Lower lobe of right lung (tissue), 2 donors: ENCODE data around the gene ACOT11. TPM values are rescaled to one million over a fixed set of nuclear protein-coding genes. Genes with fewer than 3 reads are reported as not detected.

Experiments
- ATAC-seq, 2 donors: fragments of 200-7000 bp; cut with Tn5 transposase; one replicate each; pipeline ENCODE4 v1.9.1; 2020 to 2022; ENCODE audit warnings: mild to moderate bottlenecking in 2 of 2, moderate library complexity in 2 of 2
- DNase-seq: peaks from one replicate; pipeline ENCODE4 v3.0.0-alpha.2; 2020
- H3K27ac ChIP-seq: fragments of 200-600 bp; one replicate; pipeline ENCODE4 v1.8.0; 2022
- H3K27me3 ChIP-seq: fragments of 200-600 bp; one replicate; pipeline ENCODE4 v1.8.0; 2022; ENCODE audit warnings: low read depth
- H3K36me3 ChIP-seq: fragments of 200-600 bp; one replicate; pipeline ENCODE4 v1.8.0; 2022; ENCODE audit warnings: mild to moderate bottlenecking
- H3K4me1 ChIP-seq: fragments of 200-600 bp; one replicate; pipeline ENCODE4 v1.8.0; 2022
- H3K4me3 ChIP-seq: fragments of 200-600 bp; one replicate; pipeline ENCODE4 v1.8.0; 2022; ENCODE audit warnings: mild to moderate bottlenecking
- H3K9me3 ChIP-seq: fragments of 200-600 bp; one replicate; pipeline ENCODE4 v1.8.0; 2022
- intact Hi-C: fragments of 100-400 bp; cut with DNase I; formaldehyde crosslinking; loops from one replicate; pipeline ENCODE4 v1.11.0; 2022
- long read RNA-seq: library from polyadenylated mRNA; unstranded; transcript quantifications from one replicate; pipeline ENCODE4 v2.0.0, GENCODE V29; 2021
- total RNA-seq: library from RNA; stranded (reverse); fragmentation: NEBNext Ultra II Directional; extraction: Animal tissue kit (Norgen Biotek cat#: 25700); gene quantifications from one replicate; pipeline ENCODE4 v1.2.1, GENCODE V29; 2021
- TF ChIP-seq, protein P1 (sequence below): fragments of 200-600 bp; IDR thresholded peaks from one replicate; pipeline ENCODE4 v1.8.0; 2022; ENCODE audit warnings: antibody characterized with exemption, mild to moderate bottlenecking
- donor health status: DM: no; HTN: yes; CAD: no; lungs with severe emphysema.

Gene ACOT11
- total RNA-seq, result 5.0 TPM
- long read RNA-seq, partial matches to known transcripts, result 2 of 8 reads
- long read RNA-seq, other reads (novel, unspliced or antisense), result 6 of 8 reads

DNA sequence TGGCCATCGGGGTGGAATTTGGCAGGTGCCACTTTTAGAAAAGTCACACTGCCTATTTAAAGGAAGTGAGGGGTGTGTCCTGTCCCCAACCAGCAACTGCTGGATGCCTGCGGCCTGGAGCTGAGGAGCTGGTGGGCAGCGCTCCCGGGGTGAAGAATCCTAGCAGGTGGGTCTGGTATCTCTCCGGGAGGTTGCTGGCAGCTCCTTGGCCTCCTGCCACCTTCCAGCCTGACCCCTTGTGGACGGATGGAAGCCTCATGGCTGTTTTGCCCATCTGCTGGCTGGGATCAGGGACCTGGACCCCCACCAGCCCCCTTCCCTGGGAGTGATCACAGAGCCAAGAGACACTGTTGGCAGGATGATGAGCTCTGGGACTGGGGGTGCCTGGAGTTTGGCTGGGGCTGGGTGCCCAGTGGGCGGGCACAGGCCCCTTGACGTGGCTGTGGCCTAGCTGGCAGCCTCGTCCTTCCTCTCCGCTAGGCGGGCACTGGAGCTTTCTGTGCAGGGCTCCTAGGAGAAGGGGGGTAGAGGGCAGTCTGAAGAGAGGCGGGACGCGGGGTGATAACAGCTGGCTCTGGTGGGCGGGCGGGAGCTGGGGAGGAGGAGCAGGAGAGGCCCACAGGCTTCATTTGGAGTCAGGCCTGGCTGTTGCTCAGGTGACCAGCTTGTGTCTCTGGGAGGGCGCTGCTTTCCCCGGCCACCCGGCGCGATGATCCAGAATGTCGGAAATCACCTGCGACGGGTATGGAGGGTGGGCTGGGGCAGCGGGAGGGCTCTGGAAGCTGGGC is at the start of gene ACOT11:
Gene ACOT11 (plus strand): TSS at position 628 of the 788 bp plus-strand sequence. CDS start 82 bp downstream, at position 710.
- ATAC-seq (peak; percentile 89 to 94), DNase-seq (peak; percentile 77)
- H3K4me1 ChIP-seq, result peaks cover 13% of the 10 kb centered on the region
- TF ChIP-seq, protein P1, sequence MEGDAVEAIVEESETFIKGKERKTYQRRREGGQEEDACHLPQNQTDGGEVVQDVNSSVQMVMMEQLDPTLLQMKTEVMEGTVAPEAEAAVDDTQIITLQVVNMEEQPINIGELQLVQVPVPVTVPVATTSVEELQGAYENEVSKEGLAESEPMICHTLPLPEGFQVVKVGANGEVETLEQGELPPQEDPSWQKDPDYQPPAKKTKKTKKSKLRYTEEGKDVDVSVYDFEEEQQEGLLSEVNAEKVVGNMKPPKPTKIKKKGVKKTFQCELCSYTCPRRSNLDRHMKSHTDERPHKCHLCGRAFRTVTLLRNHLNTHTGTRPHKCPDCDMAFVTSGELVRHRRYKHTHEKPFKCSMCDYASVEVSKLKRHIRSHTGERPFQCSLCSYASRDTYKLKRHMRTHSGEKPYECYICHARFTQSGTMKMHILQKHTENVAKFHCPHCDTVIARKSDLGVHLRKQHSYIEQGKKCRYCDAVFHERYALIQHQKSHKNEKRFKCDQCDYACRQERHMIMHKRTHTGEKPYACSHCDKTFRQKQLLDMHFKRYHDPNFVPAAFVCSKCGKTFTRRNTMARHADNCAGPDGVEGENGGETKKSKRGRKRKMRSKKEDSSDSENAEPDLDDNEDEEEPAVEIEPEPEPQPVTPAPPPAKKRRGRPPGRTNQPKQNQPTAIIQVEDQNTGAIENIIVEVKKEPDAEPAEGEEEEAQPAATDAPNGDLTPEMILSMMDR, result peak; percentile 45
- H3K27me3 ChIP-seq, result no peaks in the 10 kb centered on the region
- peak within 1 kb of the TSS; percentile 14 for H3K27ac ChIP-seq
- intact Hi-C loops, result no loop called here
- no peaks in the 10 kb centered on the region for H3K36me3 ChIP-seq
- H3K4me3 ChIP-seq, result peak within 1 kb of the TSS; percentile 29
- H3K9me3 ChIP-seq, result no peaks in the 10 kb centered on the region

DNA sequence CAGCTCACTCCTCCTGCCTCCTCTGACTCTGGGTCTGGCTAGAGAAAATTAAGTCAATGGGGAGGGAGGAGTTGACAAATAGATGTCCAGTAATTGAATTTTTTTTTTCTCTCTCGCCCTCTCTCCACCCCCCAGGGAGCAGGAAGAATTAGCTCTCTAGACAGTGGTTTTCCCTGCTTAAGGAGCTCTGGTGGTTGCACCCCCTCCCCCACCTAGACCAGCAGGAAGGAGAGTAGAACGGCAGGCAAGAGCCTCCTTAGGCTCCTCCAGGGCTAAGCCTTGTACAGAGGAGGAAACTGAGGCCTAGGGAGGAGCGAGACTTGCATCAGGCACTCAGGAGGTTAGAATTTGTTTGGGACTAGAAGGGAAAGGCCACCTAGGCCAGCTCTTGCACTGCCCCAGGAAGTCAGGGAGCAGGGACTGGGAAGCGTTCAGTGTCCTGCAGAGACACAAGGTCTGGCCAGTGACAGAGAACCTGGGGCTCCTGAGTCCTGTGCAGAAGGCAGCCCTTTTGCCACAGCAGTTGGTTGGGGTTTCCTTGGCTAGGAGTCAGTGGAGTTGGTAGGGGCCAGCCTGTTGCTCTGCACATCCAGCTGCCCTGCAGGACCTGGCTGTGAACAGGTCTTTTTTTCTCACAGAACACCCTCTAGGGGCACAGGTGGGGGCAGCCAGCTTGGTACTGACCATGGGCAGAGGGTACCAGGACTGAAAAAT is 49.5 kb upstream of the ACOT11 start:
- TF ChIP-seq, protein P1, result no peak
- ATAC-seq, result no peak
- no peak overlapping the region for H3K27ac ChIP-seq
- H3K36me3 ChIP-seq, result no peaks in the 10 kb centered on the region
- no peak overlapping the region for H3K4me3 ChIP-seq
- intact Hi-C loops, result no loop called here
- H3K27me3 ChIP-seq, result peaks cover 40% of the 10 kb centered on the region
- H3K9me3 ChIP-seq, result no peaks in the 10 kb centered on the region
- DNase-seq, result no peak
- peaks cover 15% of the 10 kb centered on the region for H3K4me1 ChIP-seq

DNA sequence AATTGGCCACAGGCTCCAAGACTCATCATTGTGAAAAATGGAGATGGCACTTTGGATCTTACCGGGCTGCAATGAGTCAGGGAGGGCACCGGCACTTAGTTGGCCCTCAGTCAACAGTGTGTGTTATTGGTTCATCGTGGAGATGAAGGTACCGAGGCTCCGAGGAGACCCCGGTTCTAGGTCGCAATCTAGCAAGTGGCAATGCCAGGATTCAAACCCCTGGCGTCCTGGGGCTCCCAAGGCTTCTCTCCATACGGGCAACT is 49.0 kb upstream of the ACOT11 start:
- peaks cover 40% of the 10 kb centered on the region for H3K27me3 ChIP-seq
- peak overlapping the region; percentile 40 for H3K4me3 ChIP-seq
- H3K4me1 ChIP-seq, result peaks cover 15% of the 10 kb centered on the region
- no peak overlapping the region for H3K27ac ChIP-seq
- TF ChIP-seq, protein P1, result no peak
- H3K36me3 ChIP-seq, result no peaks in the 10 kb centered on the region
- no peak for ATAC-seq
- intact Hi-C loops, result no loop called here
- DNase-seq, result no peak
- H3K9me3 ChIP-seq, result no peaks in the 10 kb centered on the region

DNA sequence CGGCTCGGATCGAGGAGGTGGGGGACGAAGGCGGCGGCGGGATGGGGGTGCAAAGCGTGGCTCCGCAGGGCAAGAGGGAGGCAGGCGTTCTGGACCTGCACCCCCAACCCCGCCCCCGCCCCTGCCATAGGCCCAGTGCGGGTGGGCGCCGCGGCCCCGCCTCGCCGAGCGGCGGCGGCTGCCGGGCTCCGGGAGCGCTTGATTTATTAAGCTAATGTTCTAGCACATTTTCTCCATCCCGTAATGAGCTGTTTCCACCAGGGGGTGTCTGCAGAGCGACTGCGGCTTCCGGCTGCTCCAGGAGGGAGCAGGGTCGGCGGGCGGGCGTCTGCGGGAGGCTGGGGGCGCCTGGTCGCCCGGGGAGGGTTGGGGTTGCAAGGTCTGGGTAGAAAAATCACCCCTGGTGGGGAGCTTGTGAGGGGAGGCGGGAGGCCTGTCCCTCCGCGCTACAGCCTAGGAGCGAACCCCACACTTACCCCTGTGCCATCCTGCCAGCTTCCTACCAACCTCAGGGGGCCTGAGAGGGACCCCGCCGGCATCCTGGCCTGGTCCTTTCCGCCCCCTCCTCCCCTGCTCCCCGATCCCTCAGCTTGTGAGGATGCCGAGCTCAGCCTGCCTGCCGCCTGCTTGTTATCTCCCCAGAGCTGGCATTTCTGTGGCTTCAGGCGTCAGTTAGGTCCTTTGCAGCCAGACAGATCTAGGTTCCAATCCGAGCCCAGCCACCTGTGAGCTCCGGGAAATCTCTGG is 48.5 kb upstream of the ACOT11 start:
- Histone ChIP-seq H3K27ac (no peak overlapping the region), H3K4me3 (peak overlapping the region; percentile 40), H3K36me3 (no peaks in the 10 kb centered on the region), H3K4me1 (peaks cover 15% of the 10 kb centered on the region), H3K27me3 (peaks cover 40% of the 10 kb centered on the region), H3K9me3 (no peaks in the 10 kb centered on the region)
- TF ChIP-seq, protein P1, result peak; percentile 38
- intact Hi-C loops, result no loop called here
- DNase-seq (no peak), ATAC-seq (peak; percentile 69 to 71)

DNA sequence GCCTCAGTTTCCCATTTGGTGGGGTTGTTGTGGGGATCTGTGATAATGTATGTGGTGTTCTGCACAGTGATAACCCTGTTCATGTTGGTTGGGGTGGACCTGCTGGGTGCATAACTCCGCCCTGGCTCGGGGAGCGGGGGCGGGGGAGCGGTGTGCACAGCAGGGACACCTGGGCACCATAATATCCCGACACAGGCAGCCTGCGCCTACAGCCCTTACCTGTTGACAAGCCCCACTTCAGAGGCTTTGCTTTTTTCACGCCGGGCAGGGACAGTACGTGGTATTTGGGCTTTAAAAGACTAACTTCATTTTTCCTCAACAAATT is 48.0 kb upstream of the ACOT11 start:
- Histone ChIP-seq H3K36me3 (no peaks in the 10 kb centered on the region), H3K27me3 (peaks cover 40% of the 10 kb centered on the region), H3K9me3 (no peaks in the 10 kb centered on the region), H3K4me1 (peaks cover 15% of the 10 kb centered on the region), H3K27ac (no peak overlapping the region), H3K4me3 (no peak overlapping the region)
- peak; percentile 54 to 66 for ATAC-seq
- intact Hi-C loops, result no loop called here
- TF ChIP-seq, protein P1, result no peak
- DNase-seq, result no peak
